Right lung (tissue), 10 donors: ENCODE results near the gene GNG10. TPM values are rescaled to one million over a fixed set of nuclear protein-coding genes. Genes with fewer than 3 reads are reported as not detected.
"Not testable (repeated sequence)": the region's sequence is repeated elsewhere in the genome, so short reads cannot be mapped to it uniquely, and the experiment has no call there.

Experiments used
- DNase-seq, 2 donors: peaks; one replicate each; pipeline ENCODE4 v3.0.0-alpha.2; 2013
- long read RNA-seq, 8 donors: transcript quantifications; one replicate each; lab custom pipeline, GENCODE V29; 2026
- polyA plus RNA-seq, 5 donors: library from polyadenylated mRNA; unstranded; fragments of 120-200 nt; gene quantifications; one replicate each; pipeline versions ENCODE4 v1.2.1 to v1.2.3, GENCODE V29; 2013; ENCODE audit warnings: inconsistent platforms in 1 of 5, low replicate concordance in 1 of 5; ENCODE audit not compliant: insufficient read length in 5 of 5, insufficient read depth in 1 of 5

The GNG10 gene
- polyA plus RNA-seq = 10 to 100 TPM; 64.4 to 92.3 (median 71.3) TPM
- long read RNA-seq, donor 1, transcript GNG10-201 (3 exons, 1,491 nt) = major isoform, 57 of 64 reads
- long read RNA-seq, donor 1, partial matches to known transcripts = 7 of 64 reads
- long read RNA-seq, donor 1, other reads (novel, unspliced or antisense) = 0 of 64 reads
- long read RNA-seq, donor 2, transcript GNG10-201 (3 exons, 1,491 nt) = major isoform, 29 of 29 reads
- long read RNA-seq, donor 2, partial matches to known transcripts = 0 of 29 reads
- long read RNA-seq, donor 2, other reads (novel, unspliced or antisense) = 0 of 29 reads
- long read RNA-seq, donor 3, transcript GNG10-201 (3 exons, 1,491 nt) = major isoform, 38 of 49 reads
- long read RNA-seq, donor 3, partial matches to known transcripts = 11 of 49 reads
- long read RNA-seq, donor 3, other reads (novel, unspliced or antisense) = 0 of 49 reads
- long read RNA-seq, donor 4, transcript GNG10-201 (3 exons, 1,491 nt) = major isoform, 24 of 24 reads
- long read RNA-seq, donor 4, partial matches to known transcripts = 0 of 24 reads
- long read RNA-seq, donor 4, other reads (novel, unspliced or antisense) = 0 of 24 reads
- long read RNA-seq, donor 5, transcript GNG10-201 (3 exons, 1,491 nt) = major isoform, 62 of 62 reads
- long read RNA-seq, donor 5, partial matches to known transcripts = 0 of 62 reads
- long read RNA-seq, donor 5, other reads (novel, unspliced or antisense) = 0 of 62 reads
- long read RNA-seq, donor 6, transcript GNG10-201 (3 exons, 1,491 nt) = major isoform, 62 of 62 reads
- long read RNA-seq, donor 6, partial matches to known transcripts = 0 of 62 reads
- long read RNA-seq, donor 6, other reads (novel, unspliced or antisense) = 0 of 62 reads
- long read RNA-seq, donor 7, transcript GNG10-201 (3 exons, 1,491 nt) = major isoform, 29 of 29 reads
- long read RNA-seq, donor 7, partial matches to known transcripts = 0 of 29 reads
- long read RNA-seq, donor 7, other reads (novel, unspliced or antisense) = 0 of 29 reads
- long read RNA-seq, donor 8, transcript GNG10-201 (3 exons, 1,491 nt) = major isoform, 22 of 28 reads
- long read RNA-seq, donor 8, partial matches to known transcripts = 0 of 28 reads
- long read RNA-seq, donor 8, other reads (novel, unspliced or antisense) = 6 of 28 reads

- peak; percentile 41 to 48 for DNase-seq
Measured at GRCh38 chr9:111661150-111661801, at the start of gene GNG10. Gene GNG10, plus strand, starts transcription at chr9:111661605. Its CDS starts 30 bp downstream, at chr9:111661635.

GRCh38 chr9:111613436-111614040 is 47.9 kb upstream of the GNG10 start:
- DNase-seq = no peak

GRCh38 chr9:111615928-111616327 is 45.5 kb upstream of the GNG10 start:
- no peak for DNase-seq

- DNase-seq = not testable (repeated sequence)
Measured at GRCh38 chr9:111617349-111617748, 44.1 kb upstream of the GNG10 start.

GRCh38 chr9:111621895-111622480 is 39.4 kb upstream of the GNG10 start:
- DNase-seq = no peak

GRCh38 chr9:111622626-111623025 is 38.8 kb upstream of the GNG10 start:
- DNase-seq = no peak

GRCh38 chr9:111627260-111627963 is 34.0 kb upstream of the GNG10 start:
- no peak for DNase-seq

- no peak for DNase-seq
Measured at GRCh38 chr9:111628411-111628810, 33.0 kb upstream of the GNG10 start.

GRCh38 chr9:111630182-111630963 is 31.0 kb upstream of the GNG10 start:
- DNase-seq = no peak

- DNase-seq = no peak
Measured at GRCh38 chr9:111630964-111631213, 30.5 kb upstream of the GNG10 start.

GRCh38 chr9:111631214-111631971 is 30.0 kb upstream of the GNG10 start, which contains the start of gene DNAJC25:
Gene DNAJC25, plus strand, starts transcription at chr9:111631334. Its CDS starts 74 bp downstream, at chr9:111631408.
- peak; percentile 97 for DNase-seq

GRCh38 chr9:111632060-111632459 is 29.3 kb upstream of the GNG10 start:
- no peak for DNase-seq

- no peak for DNase-seq
Measured at GRCh38 chr9:111632695-111633388, 28.6 kb upstream of the GNG10 start.

GRCh38 chr9:111633389-111633736 is 28.0 kb upstream of the GNG10 start:
- DNase-seq = no peak

- no peak for DNase-seq
Measured at GRCh38 chr9:111634860-111635259, 26.5 kb upstream of the GNG10 start.

- no peak for DNase-seq
Measured at GRCh38 chr9:111637421-111637950, 23.9 kb upstream of the GNG10 start.

GRCh38 chr9:111644195-111644772 is 17.1 kb upstream of the GNG10 start:
- DNase-seq = no peak
